ENCODE data around the gene CSNK2A2. TPM values are rescaled to one million over a fixed set of nuclear protein-coding genes. Genes with fewer than 3 reads are reported as not detected.

CSNK2A2 gene
- total and polyA plus RNA-seq, 2 donors (not counting 3 experiments of a cell fraction or from before 2014, with no cell fraction given), result 43.3 to 125 TPM

GRCh38 chr16:58160855-58161254 lies 37.1 kb downstream of the CSNK2A2 start:
- H2AFZ ChIP-seq (ENCODE audit: low read depth, low read length), result no peak overlapping the region
- POLR2A ChIA-PET, result no interaction called here
- H3K9me3 ChIP-seq (replicated peaks; ENCODE audit: control insufficient read depth, insufficient read depth, low read length), result no peaks in the 10 kb centered on the region
- no peak for TF ChIP-seq EZH2 (IDR thresholded peaks at IDR 0.05; ENCODE audit: borderline replicate concordance, low read depth, low read length, severe bottlenecking)
- no peak for TF ChIP-seq POLR2AphosphoS5 (IDR thresholded peaks at IDR 0.05; ENCODE audit: insufficient read depth, low read depth, low read length)
- no peak for TF ChIP-seq MYC (IDR thresholded peaks at IDR 0.05; ENCODE audit: low read depth, low read length)
- TF ChIP-seq JUN (IDR thresholded peaks at IDR 0.05; ENCODE audit: borderline replicate concordance, insufficient read depth, insufficient read length, low read depth), result no peak
- no peak for TF ChIP-seq CTCF (IDR thresholded peaks at IDR 0.05; ENCODE audit: extremely low read depth in 1 of 2, insufficient read depth in 1 of 2, low read depth in 1 of 2, low read length in 2 of 2)
- TF ChIP-seq MAX (IDR thresholded peaks at IDR 0.05; ENCODE audit: insufficient read depth, insufficient read length), result no peak
- TF ChIP-seq GATA2 (IDR thresholded peaks at IDR 0.05; ENCODE audit: insufficient read depth, insufficient read length, low read depth, low read length), result no peak
- TF ChIP-seq FOS (IDR thresholded peaks at IDR 0.05; ENCODE audit: borderline replicate concordance, insufficient read depth, low read length), result no peak
- no peak for TF ChIP-seq POLR2A (IDR thresholded peaks at IDR 0.05; ENCODE audit: low read depth, low read length)
- no peaks in the 10 kb centered on the region for H3K9me1 ChIP-seq (replicated peaks; ENCODE audit: control insufficient read depth, extremely low read depth, insufficient read depth, low read length)
- no peaks in the 10 kb centered on the region for H3K27me3 ChIP-seq (ENCODE audit: control insufficient read depth in 2 of 2, insufficient read depth in 2 of 2, low read length in 2 of 2)
- dilution Hi-C loops (cut with MboI; ENCODE audit: extremely low pct_ligation_motif_present, low sequenced_read_pairs) (no loop called here), intact Hi-C loops (cut with micrococcal nuclease) (no loop called here)
- no peak overlapping the region for H3K4me3 ChIP-seq (replicated peaks in 1 of 3; ENCODE audit: insufficient read depth in 1 of 3, low read depth in 1 of 3, low read length in 3 of 3)
- FAIRE-seq (no peak), DNase-seq (ENCODE audit: low read depth, low spot score) (no peak)
- no peak overlapping the region for H3K9ac ChIP-seq (replicated peaks; ENCODE audit: extremely low read depth, insufficient read depth, low read length)
- BruUV-seq (replicated peaks), result no TSS peak
- no peaks in the 10 kb centered on the region for H4K20me1 ChIP-seq (replicated peaks; ENCODE audit: control insufficient read depth, extremely low read depth, insufficient read depth, low read length)
- no peaks in the 10 kb centered on the region for H3K4me1 ChIP-seq (ENCODE audit: control insufficient read depth, extremely low read depth, insufficient read depth, low read length)
- H3K79me2 ChIP-seq (ENCODE audit: control insufficient read depth, insufficient read depth, low read length), result no peaks in the 10 kb centered on the region
- no peak overlapping the region for H3K27ac ChIP-seq (ENCODE audit: insufficient read depth, low read depth, low read length)
- CTCF ChIA-PET, result no interaction called here
- H3K4me2 ChIP-seq (ENCODE audit: insufficient read depth, low read length), result no peak overlapping the region
- peaks cover 24 to 39% of the 10 kb centered on the region in 2 experiments for H3K36me3 ChIP-seq (ENCODE audit: control insufficient read depth in 2 of 2, extremely low read depth in 1 of 2, insufficient read depth in 2 of 2, low read length in 2 of 2)

Measured in endothelial cell of umbilical vein (primary cell).